ENCODE results near the gene TSPAN5. TPM values are rescaled to one million over a fixed set of nuclear protein-coding genes. Genes with fewer than 3 reads are reported as not detected.

The TSPAN5 gene
- total and polyA plus RNA-seq, 2 of the 4 experiments (the other 2 are of a cell fraction): 64.8 to 79.6 TPM

DNA sequence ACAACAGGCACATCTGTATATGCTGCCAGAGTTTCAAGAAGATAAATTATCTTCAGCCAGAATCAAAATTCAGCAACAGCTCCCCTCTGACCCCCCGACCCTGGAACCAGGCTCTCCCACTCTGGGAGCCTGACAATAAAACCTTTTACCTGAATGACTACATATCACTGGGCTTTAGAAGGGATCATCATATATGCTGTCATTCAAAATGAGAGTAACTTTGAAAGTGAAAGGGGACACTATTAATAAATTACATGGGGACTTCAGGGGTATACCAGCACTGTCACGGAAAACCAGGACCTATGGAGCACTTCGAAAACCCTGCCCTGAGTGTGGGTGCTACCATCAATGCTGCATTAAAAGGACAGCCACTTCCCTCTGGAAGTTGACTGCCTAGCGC lies 26.2 kb downstream of the TSPAN5 start:
- H3K9me1 ChIP-seq (ENCODE audit: insufficient read depth, low read length): peaks cover 8% of the 10 kb centered on the region; the same call in 1 of the 2 replicates
- peaks cover 51 to 78% of the 10 kb centered on the region in 2 experiments for H3K79me1 ChIP-seq (ENCODE audit: low read depth in 1 of 2, low read length in 2 of 2)
- intact Hi-C loops (cut with micrococcal nuclease) (no loop called here), in situ Hi-C loops (cut with MboI; ENCODE audit: low sequenced_read_pairs) (no loop called here), dilution Hi-C loops (cut with HindIII; ENCODE audit: low sequenced_read_pairs, unreplicated experiment) (no loop called here)
- no peak overlapping the region for H3K4ac ChIP-seq (ENCODE audit: low read depth, low read length)
- H2AFZ ChIP-seq (replicated peaks; ENCODE audit: low read length, poor library complexity): no peak overlapping the region
- H3K27me3 ChIP-seq (ENCODE audit: control insufficient read depth, insufficient read depth, low read length): no peaks in the 10 kb centered on the region
- no peak overlapping the region for H2BK5ac ChIP-seq (ENCODE audit: low read depth, low read length, poor library complexity, severe bottlenecking)
- H3K9ac ChIP-seq (ENCODE audit: low read depth, low read length): no peak overlapping the region
- H3K18ac ChIP-seq (ENCODE audit: low read depth, low read length): no peak overlapping the region
- H2AK9ac ChIP-seq (replicated peaks; ENCODE audit: low read depth, low read length, poor library complexity): no peak overlapping the region
- H2AK5ac ChIP-seq (ENCODE audit: low read depth, low read length): no peak overlapping the region
- ChIA-PET CTCF (no interaction called here), POLR2A (ENCODE audit: unreplicated experiment) (no interaction called here)
- no peak overlapping the region for H2BK120ac ChIP-seq (ENCODE audit: low read depth, low read length)
- no peak overlapping the region for H3K56ac ChIP-seq (ENCODE audit: extremely low read depth, insufficient read depth, low read length)
- H3K4me3 ChIP-seq (ENCODE audit: insufficient read depth, low read depth, low read length): no peak overlapping the region
- H4K91ac ChIP-seq (ENCODE audit: insufficient read depth, low read depth, low read length): no peak overlapping the region
- WGBS, 2 experiments (ENCODE audit: extremely low coverage in 2 of 2, insufficient read length in 1 of 2): no CpG with 5 or more reads among the region's 4 CpGs
- no peak overlapping the region for H3K27ac ChIP-seq (ENCODE audit: insufficient read depth, low read length)
- no peak overlapping the region for H4K5ac ChIP-seq (ENCODE audit: low read depth, low read length)
- H2BK15ac ChIP-seq (ENCODE audit: low read depth, low read length): no peak overlapping the region
- ATAC-seq (ENCODE audit: low read depth): no peak
- H4K20me1 ChIP-seq (ENCODE audit: insufficient read depth, low read length): 0 out of 2 replicates have a peak, but pooled peaks cover 11% of the 10 kb centered on the region
- DNase-seq: no peak
- no peak overlapping the region for H3K14ac ChIP-seq (replicated peaks; ENCODE audit: low read depth, low read length)
- no peak overlapping the region for H2BK20ac ChIP-seq (ENCODE audit: low read depth, low read length)
- peaks cover 5% of the 10 kb centered on the region for H3K4me1 ChIP-seq (ENCODE audit: control insufficient read depth, insufficient read depth, low read length)
- peaks cover 7% of the 10 kb centered on the region; the same call in 1 of the 2 replicates for H3K36me3 ChIP-seq (ENCODE audit: control insufficient read depth, insufficient read depth, low read length)
- H3K9me3 ChIP-seq (ENCODE audit: control insufficient read depth, insufficient read depth, low read length): peaks cover 4% of the 10 kb centered on the region
- TF ChIP-seq CEBPB (IDR thresholded peaks at IDR 0.05; ENCODE audit: low read depth, low read length): no peak
- no peak for TF ChIP-seq RCOR1 (IDR thresholded peaks at IDR 0.05; ENCODE audit: insufficient replicate concordance, low read length)
- TF ChIP-seq FOS (IDR thresholded peaks at IDR 0.05; ENCODE audit: low read depth, low read length): no peak
- no peak for TF ChIP-seq RAD21 (IDR thresholded peaks at IDR 0.05; ENCODE audit: low read length)
- TF ChIP-seq BHLHE40 (IDR thresholded peaks at IDR 0.05; ENCODE audit: low read depth, low read length): no peak
- TF ChIP-seq, protein P1, sequence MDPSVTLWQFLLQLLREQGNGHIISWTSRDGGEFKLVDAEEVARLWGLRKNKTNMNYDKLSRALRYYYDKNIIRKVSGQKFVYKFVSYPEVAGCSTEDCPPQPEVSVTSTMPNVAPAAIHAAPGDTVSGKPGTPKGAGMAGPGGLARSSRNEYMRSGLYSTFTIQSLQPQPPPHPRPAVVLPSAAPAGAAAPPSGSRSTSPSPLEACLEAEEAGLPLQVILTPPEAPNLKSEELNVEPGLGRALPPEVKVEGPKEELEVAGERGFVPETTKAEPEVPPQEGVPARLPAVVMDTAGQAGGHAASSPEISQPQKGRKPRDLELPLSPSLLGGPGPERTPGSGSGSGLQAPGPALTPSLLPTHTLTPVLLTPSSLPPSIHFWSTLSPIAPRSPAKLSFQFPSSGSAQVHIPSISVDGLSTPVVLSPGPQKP (IDR thresholded peaks at IDR 0.05; ENCODE audit: borderline replicate concordance, low read depth, low read length): no peak
- TF ChIP-seq MAZ (IDR thresholded peaks at IDR 0.05; ENCODE audit: borderline replicate concordance, low read depth, low read length): no peak
- TF ChIP-seq, protein P2, sequence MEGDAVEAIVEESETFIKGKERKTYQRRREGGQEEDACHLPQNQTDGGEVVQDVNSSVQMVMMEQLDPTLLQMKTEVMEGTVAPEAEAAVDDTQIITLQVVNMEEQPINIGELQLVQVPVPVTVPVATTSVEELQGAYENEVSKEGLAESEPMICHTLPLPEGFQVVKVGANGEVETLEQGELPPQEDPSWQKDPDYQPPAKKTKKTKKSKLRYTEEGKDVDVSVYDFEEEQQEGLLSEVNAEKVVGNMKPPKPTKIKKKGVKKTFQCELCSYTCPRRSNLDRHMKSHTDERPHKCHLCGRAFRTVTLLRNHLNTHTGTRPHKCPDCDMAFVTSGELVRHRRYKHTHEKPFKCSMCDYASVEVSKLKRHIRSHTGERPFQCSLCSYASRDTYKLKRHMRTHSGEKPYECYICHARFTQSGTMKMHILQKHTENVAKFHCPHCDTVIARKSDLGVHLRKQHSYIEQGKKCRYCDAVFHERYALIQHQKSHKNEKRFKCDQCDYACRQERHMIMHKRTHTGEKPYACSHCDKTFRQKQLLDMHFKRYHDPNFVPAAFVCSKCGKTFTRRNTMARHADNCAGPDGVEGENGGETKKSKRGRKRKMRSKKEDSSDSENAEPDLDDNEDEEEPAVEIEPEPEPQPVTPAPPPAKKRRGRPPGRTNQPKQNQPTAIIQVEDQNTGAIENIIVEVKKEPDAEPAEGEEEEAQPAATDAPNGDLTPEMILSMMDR (conservative IDR thresholded peaks at IDR 0.05; ENCODE audit: low read depth, low read length): no peak
- H3K23ac ChIP-seq (ENCODE audit: low read depth, low read length): no peak overlapping the region
- no TSS peak for BruUV-seq (replicated peaks)
- no peak overlapping the region for H3K4me2 ChIP-seq (ENCODE audit: low read depth, low read length)
- H4K8ac ChIP-seq (ENCODE audit: low read depth in 2 of 2, low read length in 2 of 2): no peak overlapping the region

Measured in IMR-90 (cell line).